HAP-1 (cell line): Measurements from ENCODE around the gene CCDC82.
"Not testable (repeated sequence)": the region's sequence is repeated elsewhere in the genome, so short reads cannot be mapped to it uniquely, and the experiment has no call there.

ENCODE experiments used
- DNase-seq, 2 experiments: peaks; one replicate each; pipeline ENCODE4 v3.0.0-alpha.2; 2016 to 2020; ENCODE audit warnings: low spot score in 2 of 2
- H3K27me3 ChIP-seq: fragments of 250-450 bp; sonication (Bioruptor Pico); 2 replicates; pipeline ENCODE4 v1.5.1; 2020; ENCODE audit warnings: low read depth, mild to moderate bottlenecking, moderate library complexity
- H3K36me3 ChIP-seq: fragments of 250-450 bp; sonication (Bioruptor Pico); replicated peaks from 2 replicates; pipeline ENCODE4 v1.5.1; 2020; ENCODE audit warnings: mild to moderate bottlenecking
- H3K4me1 ChIP-seq: fragments of 250-450 bp; sonication (Bioruptor Pico); 2 replicates; pipeline ENCODE4 v1.5.1; 2020; ENCODE audit warnings: mild to moderate bottlenecking
- H3K4me3 ChIP-seq: fragments of 250-450 bp; sonication (Bioruptor Pico); 2 replicates; pipeline ENCODE4 v1.5.1; 2020; ENCODE audit warnings: mild to moderate bottlenecking, moderate library complexity
- H3K9me3 ChIP-seq: fragments of 250-450 bp; sonication (Bioruptor Pico); 2 replicates; pipeline ENCODE4 v1.5.1; 2020; ENCODE audit warnings: mild to moderate bottlenecking, moderate library complexity
- in situ Hi-C: fragments of 300-500 bp; cut with MboI; formaldehyde crosslinking; loops from 3 replicates; pipeline ENCODE4 v1.14.3; 2020; ENCODE audit warnings: low sequenced_read_pairs, inconsistent platforms, mixed read lengths

Gene CCDC82

GRCh38 chr11:96389720-96390487 is at the start of gene CCDC82, which contains the start of gene JRKL:
Gene CCDC82 (minus strand): TSS chr11:96389912. CDS start chr11:96384747, 5,165 bp downstream.
Gene JRKL (plus strand): TSS chr11:96390013. CDS start chr11:96390650, 637 bp downstream.
- peak; percentile 93 to 99 for DNase-seq
- in situ Hi-C loops = loop anchor here (25.0 kb wide), 1 partner anchor 553 kb away; no protein-coding TSS in a partner anchor
- H3K4me3 ChIP-seq = peak within 1 kb of the TSS; percentile 72
- H3K27me3 ChIP-seq = no peaks in the 10 kb centered on the region
- no peaks in the 10 kb centered on the region for H3K9me3 ChIP-seq
- peaks cover 46% of the 10 kb centered on the region for H3K4me1 ChIP-seq
- H3K36me3 ChIP-seq = no peaks in the 10 kb centered on the region; the same call in 1 of the 2 replicates

GRCh38 chr11:96432654-96433053 is 42.9 kb upstream of the CCDC82 start:
- H3K27me3 ChIP-seq = peaks cover 21% of the 10 kb centered on the region
- H3K9me3 ChIP-seq, H3K4me3 ChIP-seq, H3K4me1 ChIP-seq, in situ Hi-C loops, H3K36me3 ChIP-seq, DNase-seq: not testable (repeated sequence)

DNA sequence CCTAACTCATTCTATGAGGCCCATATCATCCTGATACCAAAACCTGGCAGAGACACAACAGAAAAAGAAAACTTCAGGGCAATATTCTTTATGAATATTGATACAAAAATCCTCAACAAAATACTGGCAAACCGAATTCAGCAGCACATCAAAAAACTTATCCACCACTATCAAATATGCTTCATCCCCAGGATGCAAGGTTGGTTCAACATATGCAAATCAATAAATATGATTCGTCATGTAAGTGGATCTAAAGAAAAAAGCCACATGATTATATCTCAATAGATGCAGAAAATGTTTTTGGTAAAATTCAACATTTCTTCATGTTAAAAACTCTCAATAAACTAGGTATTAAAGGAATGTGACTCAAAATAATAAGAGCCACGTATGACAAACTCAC is 41.0 kb upstream of the CCDC82 start:
- H3K27me3 ChIP-seq = peaks cover 4% of the 10 kb centered on the region; the same call in 1 of the 2 replicates
- H3K9me3 ChIP-seq = no peaks in the 10 kb centered on the region
- H3K36me3 ChIP-seq = no peaks in the 10 kb centered on the region
- no peak for DNase-seq
- in situ Hi-C loops = no loop called here
- H3K4me3 ChIP-seq = no peak overlapping the region
- peaks cover 6% of the 10 kb centered on the region for H3K4me1 ChIP-seq

GRCh38 chr11:96424693-96425092 is 35.0 kb upstream of the CCDC82 start:
- in situ Hi-C loops = no loop called here
- Histone ChIP-seq H3K9me3 (no peaks in the 10 kb centered on the region), H3K36me3 (no peaks in the 10 kb centered on the region), H3K4me3 (no peak overlapping the region), H3K4me1 (peaks cover 6% of the 10 kb centered on the region), H3K27me3 (0 out of 2 replicates have a peak, but pooled peaks cover 4% of the 10 kb centered on the region)
- no peak for DNase-seq

- no peaks in the 10 kb centered on the region for H3K36me3 ChIP-seq
- H3K4me1 ChIP-seq = peaks cover 5% of the 10 kb centered on the region; the same call in 1 of the 2 replicates
- DNase-seq = no peak
- H3K4me3 ChIP-seq = no peak overlapping the region
- in situ Hi-C loops = no loop called here
- H3K27me3 ChIP-seq = no peaks in the 10 kb centered on the region
- H3K9me3 ChIP-seq = no peaks in the 10 kb centered on the region
Observed at GRCh38 chr11:96413408-96413807, 23.7 kb upstream of the CCDC82 start.

- Histone ChIP-seq H3K36me3 (no peaks in the 10 kb centered on the region), H3K4me1 (peaks cover 5% of the 10 kb centered on the region; the same call in 1 of the 2 replicates), H3K4me3 (no peak overlapping the region), H3K27me3 (no peaks in the 10 kb centered on the region), H3K9me3 (no peaks in the 10 kb centered on the region)
- DNase-seq = no peak
- in situ Hi-C loops = no loop called here
Observed at GRCh38 chr11:96412761-96413381, 23.2 kb upstream of the CCDC82 start.

DNA sequence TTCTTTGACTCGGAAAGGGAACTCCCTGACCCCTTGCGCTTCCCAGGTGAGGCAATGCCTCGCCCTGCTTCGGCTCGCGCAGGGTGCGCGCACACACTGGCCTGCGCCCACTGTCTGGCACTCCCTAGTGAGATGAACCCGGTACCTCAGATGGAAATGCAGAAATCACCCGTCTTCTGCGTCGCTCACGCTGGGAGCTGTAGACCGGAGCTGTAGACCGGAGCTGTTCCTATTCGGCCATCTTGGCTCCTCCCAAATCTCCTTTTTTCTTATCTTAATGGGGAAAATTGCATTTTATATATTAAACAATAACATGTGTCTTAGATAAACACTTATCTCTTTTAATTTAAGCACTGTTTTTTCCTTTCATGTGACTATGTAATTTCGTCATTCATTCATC is 21.7 kb upstream of the CCDC82 start:
- H3K27me3 ChIP-seq, H3K36me3 ChIP-seq, H3K9me3 ChIP-seq, in situ Hi-C loops, DNase-seq, H3K4me1 ChIP-seq, H3K4me3 ChIP-seq: not testable (repeated sequence)

GRCh38 chr11:96400697-96401096 is 11.0 kb upstream of the CCDC82 start:
- no peak for DNase-seq
- in situ Hi-C loops = no loop called here
- no peaks in the 10 kb centered on the region for H3K27me3 ChIP-seq
- no peak overlapping the region for H3K4me3 ChIP-seq
- H3K36me3 ChIP-seq = no peaks in the 10 kb centered on the region
- peaks cover 5% of the 10 kb centered on the region; the same call in 1 of the 2 replicates for H3K4me1 ChIP-seq
- no peaks in the 10 kb centered on the region for H3K9me3 ChIP-seq

- Histone ChIP-seq H3K4me3 (no peak overlapping the region), H3K36me3 (no peaks in the 10 kb centered on the region), H3K27me3 (no peaks in the 10 kb centered on the region), H3K4me1 (no peaks in the 10 kb centered on the region), H3K9me3 (no peaks in the 10 kb centered on the region)
- DNase-seq = no peak
- in situ Hi-C loops = loop anchor here (25.0 kb wide), 1 partner anchor 561 kb away; no protein-coding TSS in a partner anchor
Observed at GRCh38 chr11:96397863-96398262, 8.2 kb upstream of the CCDC82 start.

DNA sequence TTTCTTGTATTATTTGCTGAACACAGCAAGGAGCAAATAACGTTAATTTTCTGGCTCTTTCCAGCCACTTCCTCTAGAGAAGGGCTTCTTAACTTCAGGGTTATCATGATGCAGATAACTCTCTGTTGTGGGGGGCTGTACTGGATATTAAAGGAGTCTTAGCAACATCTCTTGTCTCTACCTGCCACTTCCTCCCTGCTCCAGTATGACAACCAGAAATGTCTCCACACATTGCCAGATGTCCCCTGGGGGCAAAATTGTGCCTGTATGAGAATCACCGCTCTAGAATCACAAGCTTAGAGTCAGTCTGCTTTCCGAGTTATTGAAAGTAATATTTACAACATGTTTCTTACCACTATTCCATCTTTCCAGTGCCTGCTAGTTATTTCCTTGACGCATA is 6.9 kb upstream of the CCDC82 start:
- Histone ChIP-seq H3K4me1 (peaks cover 7% of the 10 kb centered on the region; the same call in 1 of the 2 replicates), H3K27me3 (no peaks in the 10 kb centered on the region), H3K4me3 (no peak overlapping the region), H3K9me3 (no peaks in the 10 kb centered on the region), H3K36me3 (no peaks in the 10 kb centered on the region)
- in situ Hi-C loops = loop anchor here (25.0 kb wide), 1 partner anchor 559 kb away; no protein-coding TSS in a partner anchor
- no peak for DNase-seq

DNA sequence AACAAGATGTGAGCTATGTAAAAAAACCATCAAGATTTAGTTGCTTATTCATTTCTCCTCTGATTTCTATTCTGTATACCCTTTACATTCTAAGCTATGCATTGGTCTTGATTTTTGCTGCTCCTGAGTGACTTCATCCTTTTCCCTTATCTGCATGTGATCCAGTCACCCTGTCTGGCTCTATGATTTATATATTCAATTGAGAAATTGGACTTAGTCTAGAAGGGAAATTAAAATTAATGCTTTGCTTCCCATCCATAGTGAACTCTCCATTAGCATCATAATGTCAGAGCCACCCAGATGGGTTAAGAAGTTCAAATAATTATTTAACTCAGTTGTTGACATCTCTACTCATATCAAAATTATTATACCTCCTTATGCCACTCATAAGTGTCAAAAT is 5.1 kb upstream of the CCDC82 start:
- no peaks in the 10 kb centered on the region for H3K9me3 ChIP-seq
- no peaks in the 10 kb centered on the region for H3K36me3 ChIP-seq
- no peak for DNase-seq
- H3K27me3 ChIP-seq = no peaks in the 10 kb centered on the region
- H3K4me1 ChIP-seq = peaks cover 18% of the 10 kb centered on the region; the same call in 1 of the 2 replicates
- in situ Hi-C loops = loop anchor here (25.0 kb wide), 1 partner anchor 557 kb away; no protein-coding TSS in a partner anchor
- no peak overlapping the region for H3K4me3 ChIP-seq

GRCh38 chr11:96393753-96394348 is 4.1 kb upstream of the CCDC82 start:
- H3K27me3 ChIP-seq = no peaks in the 10 kb centered on the region
- DNase-seq = peak in 1 of 2 experiments; percentile 44
- no peaks in the 10 kb centered on the region for H3K9me3 ChIP-seq
- H3K36me3 ChIP-seq = no peaks in the 10 kb centered on the region
- peaks cover 18% of the 10 kb centered on the region; the same call in 1 of the 2 replicates for H3K4me1 ChIP-seq
- in situ Hi-C loops = loop anchor here (25.0 kb wide), 1 partner anchor 557 kb away; no protein-coding TSS in a partner anchor
- no peak overlapping the region for H3K4me3 ChIP-seq

- in situ Hi-C loops = loop anchor here (25.0 kb wide), 1 partner anchor 555 kb away; no protein-coding TSS in a partner anchor
- H3K27me3 ChIP-seq = no peaks in the 10 kb centered on the region
- no peaks in the 10 kb centered on the region for H3K36me3 ChIP-seq
- no peaks in the 10 kb centered on the region for H3K9me3 ChIP-seq
- H3K4me1 ChIP-seq = peaks cover 28% of the 10 kb centered on the region
- H3K4me3 ChIP-seq = no peak overlapping the region
- DNase-seq = no peak
Observed at GRCh38 chr11:96391698-96392307, 2.1 kb upstream of the CCDC82 start.
